ENCODE data around the gene PTGIR.

DNA sequence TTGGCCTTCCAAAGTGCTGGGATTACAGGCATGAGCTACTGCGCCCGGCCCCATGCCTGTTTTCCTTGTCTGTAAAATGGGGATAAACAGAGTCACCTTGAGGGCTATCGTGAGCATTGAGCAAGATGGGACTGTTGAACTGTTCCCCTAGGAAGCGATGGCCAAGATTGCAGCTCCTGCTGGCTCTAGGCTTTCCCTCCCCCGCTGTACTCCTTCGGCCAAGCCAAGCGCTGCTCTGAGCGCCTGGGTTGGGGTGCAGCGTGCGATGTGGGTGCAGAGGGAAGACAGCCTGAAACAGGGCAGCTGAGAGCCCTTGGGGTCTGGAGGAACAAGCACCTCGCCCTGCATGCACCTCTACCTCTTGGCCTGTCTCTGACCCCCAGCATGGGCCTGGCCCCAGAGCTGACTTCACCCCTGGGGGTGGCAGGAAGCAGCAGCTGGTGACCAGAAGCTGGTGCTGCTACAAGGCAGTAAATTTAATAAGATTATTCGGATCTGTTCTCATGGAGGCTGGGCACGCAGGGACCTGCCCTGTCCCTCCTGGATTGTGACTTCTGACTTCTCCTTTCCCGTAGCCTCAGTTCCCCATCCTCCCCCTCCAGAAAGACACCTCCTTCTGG, 5.8 kb upstream of the PTGIR start:
- TF ChIP-seq, protein P1, sequence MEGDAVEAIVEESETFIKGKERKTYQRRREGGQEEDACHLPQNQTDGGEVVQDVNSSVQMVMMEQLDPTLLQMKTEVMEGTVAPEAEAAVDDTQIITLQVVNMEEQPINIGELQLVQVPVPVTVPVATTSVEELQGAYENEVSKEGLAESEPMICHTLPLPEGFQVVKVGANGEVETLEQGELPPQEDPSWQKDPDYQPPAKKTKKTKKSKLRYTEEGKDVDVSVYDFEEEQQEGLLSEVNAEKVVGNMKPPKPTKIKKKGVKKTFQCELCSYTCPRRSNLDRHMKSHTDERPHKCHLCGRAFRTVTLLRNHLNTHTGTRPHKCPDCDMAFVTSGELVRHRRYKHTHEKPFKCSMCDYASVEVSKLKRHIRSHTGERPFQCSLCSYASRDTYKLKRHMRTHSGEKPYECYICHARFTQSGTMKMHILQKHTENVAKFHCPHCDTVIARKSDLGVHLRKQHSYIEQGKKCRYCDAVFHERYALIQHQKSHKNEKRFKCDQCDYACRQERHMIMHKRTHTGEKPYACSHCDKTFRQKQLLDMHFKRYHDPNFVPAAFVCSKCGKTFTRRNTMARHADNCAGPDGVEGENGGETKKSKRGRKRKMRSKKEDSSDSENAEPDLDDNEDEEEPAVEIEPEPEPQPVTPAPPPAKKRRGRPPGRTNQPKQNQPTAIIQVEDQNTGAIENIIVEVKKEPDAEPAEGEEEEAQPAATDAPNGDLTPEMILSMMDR (conservative IDR thresholded peaks at IDR 0.05; ENCODE audit: low read length), result no peak
- TF ChIP-seq EZH2phosphoT487 (IDR thresholded peaks at IDR 0.05; ENCODE audit: borderline replicate concordance), result no peak
